HL-60 (cell line): ENCODE data around the gene LRRC38.

Source experiments
- CTCF ChIP-seq: IDR thresholded peaks from one replicate; pipeline ENCODE4 v1.5.1; 2011; ENCODE audit warnings: low read length, control low read depth, inconsistent platforms; ENCODE audit not compliant: insufficient read depth
- GABPA ChIP-seq: IDR thresholded peaks from 2 replicates; pipeline ENCODE4 v1.6.1; 2012; ENCODE audit warnings: low read depth
- POLR2AphosphoS5 ChIP-seq: IDR thresholded peaks from 2 replicates; pipeline ENCODE4 v1.6.1; 2012; ENCODE audit warnings: low read depth

- no peak for TF ChIP-seq CTCF
- TF ChIP-seq GABPA: no peak
- TF ChIP-seq POLR2AphosphoS5: no peak
Observed at GRCh38 chr1:13499422-13499821, 14.4 kb downstream of the LRRC38 start.
